GM18498 (cell line): Measurements from ENCODE around the gene CTDSPL.
"Not testable (repeated sequence)": the region's sequence is repeated elsewhere in the genome, so short reads cannot be mapped to it uniquely, and the experiment has no call there.

Experiments used
- ATAC-seq: cut with Tn5 transposase; IDR thresholded peaks from one replicate; pipeline ENCODE4 v1.9.1; 2021; ENCODE audit warnings: mild to moderate bottlenecking, moderate library complexity; ENCODE audit not compliant: unreplicated experiment

The CTDSPL gene

GRCh38 chr3:37861620-37862041 is at the start of gene CTDSPL:
TSS of gene CTDSPL (plus strand) at chr3:37861880. CDS start at chr3:37862200, 320 bp downstream.
- no peak for ATAC-seq

- no peak for ATAC-seq
Measured at GRCh38 chr3:37812499-37812896, 49.2 kb upstream of the CTDSPL start.

- no peak for ATAC-seq
Measured at GRCh38 chr3:37813403-37813802, 48.3 kb upstream of the CTDSPL start.

GRCh38 chr3:37814547-37814946 is 47.1 kb upstream of the CTDSPL start:
- no peak for ATAC-seq

- not testable (repeated sequence) for ATAC-seq
Measured at GRCh38 chr3:37815156-37815555, 46.5 kb upstream of the CTDSPL start.

GRCh38 chr3:37816271-37816670 is 45.4 kb upstream of the CTDSPL start:
- no peak for ATAC-seq

GRCh38 chr3:37819591-37819990 is 42.1 kb upstream of the CTDSPL start:
- ATAC-seq, result no peak

- ATAC-seq, result no peak
Measured at GRCh38 chr3:37820286-37820685, 41.4 kb upstream of the CTDSPL start.

GRCh38 chr3:37823189-37823588 is 38.5 kb upstream of the CTDSPL start:
- no peak for ATAC-seq

GRCh38 chr3:37824090-37824953 is 37.4 kb upstream of the CTDSPL start:
- no peak for ATAC-seq

- no peak for ATAC-seq
Measured at GRCh38 chr3:37824954-37825328, 36.7 kb upstream of the CTDSPL start.

- no peak for ATAC-seq
Measured at GRCh38 chr3:37825744-37826400, 35.8 kb upstream of the CTDSPL start.

GRCh38 chr3:37826502-37826901 is 35.2 kb upstream of the CTDSPL start:
- ATAC-seq, result no peak

- ATAC-seq, result no peak
Measured at GRCh38 chr3:37826933-37827332, 34.7 kb upstream of the CTDSPL start.

- ATAC-seq, result no peak
Measured at GRCh38 chr3:37832480-37832879, 29.2 kb upstream of the CTDSPL start.

- no peak for ATAC-seq
Measured at GRCh38 chr3:37833302-37834186, 28.1 kb upstream of the CTDSPL start.

GRCh38 chr3:37836589-37836988 is 25.1 kb upstream of the CTDSPL start:
- ATAC-seq, result no peak

- no peak for ATAC-seq
Measured at GRCh38 chr3:37847689-37848088, 14.0 kb upstream of the CTDSPL start.

- no peak for ATAC-seq
Measured at GRCh38 chr3:37849146-37849923, 12.3 kb upstream of the CTDSPL start.

- no peak for ATAC-seq
Measured at GRCh38 chr3:37852097-37852496, 9.6 kb upstream of the CTDSPL start.

GRCh38 chr3:37852771-37853170 is 8.9 kb upstream of the CTDSPL start:
- ATAC-seq, result no peak
